Nephron progenitor cell (in vitro differentiated cells): Measurements from ENCODE around the gene TTBK1.
A peak's percentile ranks its signal among the peaks of the same experiment; 100 is the strongest.

ENCODE experiments used
- DNase-seq: peaks from one replicate; pipeline ENCODE4 v3.0.0; 2021
- H3K27ac Mint-ChIP-seq: 2 replicates; pipeline ENCODE4 v1.8.0; 2021; ENCODE audit warnings: mild to moderate bottlenecking, moderate library complexity, mixed read lengths
- H3K27me3 Mint-ChIP-seq: 2 replicates; pipeline ENCODE4 v1.8.0; 2021; ENCODE audit warnings: mild to moderate bottlenecking, low read depth, mixed read lengths; ENCODE audit not compliant: poor library complexity
- H3K36me3 Mint-ChIP-seq: 2 replicates; pipeline ENCODE4 v1.8.0; 2021; ENCODE audit warnings: low read depth, mixed read lengths
- H3K4me1 Mint-ChIP-seq: 2 replicates; pipeline ENCODE4 v1.8.0; 2021; ENCODE audit warnings: mixed read lengths
- H3K4me3 Mint-ChIP-seq: 2 replicates; pipeline ENCODE4 v1.8.0; 2021; ENCODE audit warnings: mild to moderate bottlenecking, moderate library complexity, mixed read lengths
- H3K9me3 Mint-ChIP-seq: 2 replicates; pipeline ENCODE4 v1.8.0; 2021; ENCODE audit warnings: mild to moderate bottlenecking, moderate library complexity, mixed read lengths
- CTCF ChIP-seq: fragments of 200-600 bp; sonication (generic); IDR thresholded peaks from 2 replicates; pipeline ENCODE4 v1.5.0; 2021; ENCODE audit warnings: antibody characterized with exemption

TTBK1 gene

DNA sequence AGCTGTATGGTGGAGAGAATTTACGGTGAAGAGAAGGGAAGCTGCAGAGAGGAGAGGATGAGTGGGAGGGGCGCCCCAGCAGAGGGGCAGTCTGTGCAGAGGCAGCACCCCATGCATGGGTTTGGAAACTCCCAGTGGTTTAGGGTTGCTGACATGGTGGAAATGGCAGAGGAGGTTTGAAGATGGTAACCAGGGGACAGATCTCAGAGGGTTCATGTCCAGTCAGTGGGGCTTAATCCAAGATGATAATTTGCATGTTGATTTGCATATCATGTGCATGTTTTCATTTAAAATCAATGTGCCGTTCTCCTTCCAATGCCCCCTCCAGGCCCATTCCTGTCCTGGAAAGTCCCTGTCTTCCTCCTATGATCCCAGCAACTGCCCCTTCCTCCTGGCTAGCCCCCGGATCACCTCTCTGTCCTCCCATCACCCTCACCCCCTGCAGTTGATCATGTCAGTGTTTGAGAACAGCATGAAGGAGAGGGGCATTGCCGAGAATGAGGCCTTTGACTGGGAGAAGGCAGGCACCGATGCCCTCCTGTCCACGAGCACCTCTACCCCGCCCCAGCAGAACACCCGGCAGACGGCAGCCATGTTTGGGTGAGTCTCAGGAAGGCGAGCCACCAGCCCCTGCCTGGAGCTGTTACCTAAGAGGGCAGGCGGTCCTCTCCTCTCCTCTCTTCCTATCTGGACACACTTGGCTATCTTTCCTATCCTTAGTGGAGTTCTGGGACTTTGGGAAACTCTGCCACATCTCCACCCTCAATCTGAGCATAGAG is 14.3 kb downstream of the TTBK1 start:
- Mint-ChIP-seq H3K9me3 (no peaks in the 10 kb centered on the region), H3K4me3 (no peak overlapping the region), H3K36me3 (no peaks in the 10 kb centered on the region), H3K27ac (peak overlapping the region; percentile 52), H3K27me3 (peaks cover 25% of the 10 kb centered on the region), H3K4me1 (peaks cover 24% of the 10 kb centered on the region)
- no peak for TF ChIP-seq CTCF
- DNase-seq, result no peak

- Mint-ChIP-seq H3K27ac (peak overlapping the region; percentile 52), H3K27me3 (peaks cover 19% of the 10 kb centered on the region), H3K36me3 (no peaks in the 10 kb centered on the region), H3K4me1 (peaks cover 24% of the 10 kb centered on the region), H3K4me3 (no peak overlapping the region), H3K9me3 (no peaks in the 10 kb centered on the region)
- TF ChIP-seq CTCF, result no peak
- DNase-seq, result no peak
Measured at GRCh38 chr6:43258180-43258579, 14.9 kb downstream of the TTBK1 start.

DNA sequence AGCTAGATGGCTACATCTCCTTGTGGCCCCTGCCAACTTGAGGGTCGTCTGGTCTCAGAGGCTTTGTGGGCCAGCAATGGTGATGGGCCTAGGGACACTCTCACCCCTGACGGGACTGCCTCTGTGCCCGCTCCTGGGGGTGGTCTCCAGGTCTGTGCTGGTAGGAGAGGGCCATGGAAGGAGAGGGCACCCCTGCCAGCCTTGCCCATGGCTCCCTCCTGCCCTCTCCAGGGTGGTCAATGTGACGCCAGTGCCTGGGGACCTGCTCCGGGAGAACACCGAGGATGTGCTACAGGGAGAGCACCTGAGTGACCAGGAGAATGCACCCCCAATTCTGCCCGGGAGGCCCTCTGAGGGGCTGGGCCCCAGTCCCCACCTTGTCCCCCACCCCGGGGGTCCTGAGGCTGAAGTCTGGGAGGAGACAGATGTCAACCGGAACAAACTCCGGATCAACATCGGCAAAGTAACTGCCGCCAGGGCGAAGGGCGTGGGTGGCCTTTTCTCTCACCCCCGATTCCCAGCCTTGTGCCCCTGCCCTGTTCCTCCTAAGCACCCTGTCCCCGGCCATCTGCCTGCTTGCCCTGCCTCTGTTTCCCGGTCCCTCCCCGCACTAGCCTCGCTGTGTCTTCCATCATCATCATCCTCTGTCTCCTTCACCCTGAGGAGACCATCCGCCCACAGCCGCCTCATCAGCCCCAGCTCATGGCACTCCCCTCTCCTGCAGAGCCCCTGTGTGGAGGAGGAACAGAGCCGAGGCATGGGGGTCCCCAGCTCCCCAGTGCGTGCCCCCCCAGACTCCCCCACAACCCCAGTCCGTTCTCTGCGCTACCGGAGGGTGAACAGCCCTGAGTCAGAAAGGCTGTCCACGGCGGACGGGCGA is 15.8 kb downstream of the TTBK1 start:
- Mint-ChIP-seq H3K27ac (no peak overlapping the region), H3K27me3 (peaks cover 15% of the 10 kb centered on the region), H3K4me3 (no peak overlapping the region), H3K9me3 (no peaks in the 10 kb centered on the region), H3K4me1 (peaks cover 24% of the 10 kb centered on the region), H3K36me3 (no peaks in the 10 kb centered on the region)
- no peak for TF ChIP-seq CTCF
- DNase-seq, result no peak

DNA sequence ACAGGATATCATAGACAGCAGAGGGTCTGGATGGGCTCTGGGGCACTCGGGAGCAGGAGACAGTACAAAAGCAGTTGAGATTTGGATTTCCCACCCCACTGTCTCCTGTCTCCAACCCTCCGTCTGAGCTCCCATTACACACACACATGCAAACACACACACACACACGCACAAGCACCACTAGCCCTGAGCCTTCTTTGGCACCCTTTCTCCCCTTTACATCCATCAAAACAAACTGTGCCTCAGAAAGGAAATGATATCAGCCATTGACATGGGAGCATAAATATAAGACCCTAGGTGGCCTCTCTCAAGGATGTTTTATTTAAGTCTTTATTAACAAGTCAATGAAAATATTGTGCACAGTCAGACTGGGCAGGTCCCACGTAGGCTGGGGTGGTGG is 17.5 kb downstream of the TTBK1 start:
- H3K4me3 Mint-ChIP-seq, result no peak overlapping the region
- no peaks in the 10 kb centered on the region for H3K9me3 Mint-ChIP-seq
- no peak overlapping the region for H3K27ac Mint-ChIP-seq
- peaks cover 24% of the 10 kb centered on the region for H3K4me1 Mint-ChIP-seq
- peaks cover 20% of the 10 kb centered on the region for H3K27me3 Mint-ChIP-seq
- no peak for TF ChIP-seq CTCF
- H3K36me3 Mint-ChIP-seq, result no peaks in the 10 kb centered on the region
- DNase-seq, result no peak

- Mint-ChIP-seq H3K9me3 (no peaks in the 10 kb centered on the region), H3K27me3 (peaks cover 24% of the 10 kb centered on the region), H3K4me1 (peaks cover 24% of the 10 kb centered on the region), H3K27ac (no peak overlapping the region), H3K36me3 (no peaks in the 10 kb centered on the region), H3K4me3 (no peak overlapping the region)
- DNase-seq, result no peak
- no peak for TF ChIP-seq CTCF
Measured at GRCh38 chr6:43261198-43261597, 17.9 kb downstream of the TTBK1 start.
